OCI-LY1 (cell line): ENCODE results near the gene SCN2B.

Source experiments
- EZH2 ChIP-seq: fragments of 200-600 bp; sonication (generic), shearing (Covaris generic); IDR thresholded peaks from 2 replicates; pipeline ENCODE4 v1.8.0; 2017; ENCODE audit warnings: borderline replicate concordance, mixed run types, mild to moderate bottlenecking, antibody characterized with exemption, low read length, moderate library complexity, mixed read lengths
- TF ChIP-seq, protein P1 (sequence below): fragments of 200-600 bp; sonication (generic), shearing (Covaris generic); IDR thresholded peaks from 2 replicates; pipeline ENCODE4 v1.5.1; 2017; ENCODE audit warnings: mild to moderate bottlenecking, antibody characterized with exemption, low read length, moderate library complexity, mixed read lengths

DNA sequence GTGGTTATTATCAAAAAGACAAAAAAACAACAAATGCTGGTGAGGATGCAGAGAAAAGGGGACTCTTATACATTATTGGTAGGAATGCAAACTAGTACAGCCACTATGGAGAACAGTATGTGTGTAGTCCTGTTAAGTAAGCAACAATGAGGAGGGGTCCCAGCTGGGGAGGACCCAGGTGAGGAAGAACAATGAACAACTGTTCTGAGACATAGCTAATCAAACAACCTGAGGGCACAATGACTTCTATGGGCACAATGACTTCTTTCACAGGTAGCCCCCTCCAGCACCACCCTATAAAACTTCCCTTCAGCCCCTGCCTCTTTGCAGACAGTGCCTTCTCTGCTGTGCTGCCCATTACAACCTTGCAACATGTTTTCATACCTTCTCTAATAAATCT is 42.8 kb upstream of the SCN2B start:
- TF ChIP-seq, protein P1, sequence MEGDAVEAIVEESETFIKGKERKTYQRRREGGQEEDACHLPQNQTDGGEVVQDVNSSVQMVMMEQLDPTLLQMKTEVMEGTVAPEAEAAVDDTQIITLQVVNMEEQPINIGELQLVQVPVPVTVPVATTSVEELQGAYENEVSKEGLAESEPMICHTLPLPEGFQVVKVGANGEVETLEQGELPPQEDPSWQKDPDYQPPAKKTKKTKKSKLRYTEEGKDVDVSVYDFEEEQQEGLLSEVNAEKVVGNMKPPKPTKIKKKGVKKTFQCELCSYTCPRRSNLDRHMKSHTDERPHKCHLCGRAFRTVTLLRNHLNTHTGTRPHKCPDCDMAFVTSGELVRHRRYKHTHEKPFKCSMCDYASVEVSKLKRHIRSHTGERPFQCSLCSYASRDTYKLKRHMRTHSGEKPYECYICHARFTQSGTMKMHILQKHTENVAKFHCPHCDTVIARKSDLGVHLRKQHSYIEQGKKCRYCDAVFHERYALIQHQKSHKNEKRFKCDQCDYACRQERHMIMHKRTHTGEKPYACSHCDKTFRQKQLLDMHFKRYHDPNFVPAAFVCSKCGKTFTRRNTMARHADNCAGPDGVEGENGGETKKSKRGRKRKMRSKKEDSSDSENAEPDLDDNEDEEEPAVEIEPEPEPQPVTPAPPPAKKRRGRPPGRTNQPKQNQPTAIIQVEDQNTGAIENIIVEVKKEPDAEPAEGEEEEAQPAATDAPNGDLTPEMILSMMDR: no peak
- no peak for TF ChIP-seq EZH2
